Measurements from ENCODE around the gene FADS1.

Gene FADS1

DNA sequence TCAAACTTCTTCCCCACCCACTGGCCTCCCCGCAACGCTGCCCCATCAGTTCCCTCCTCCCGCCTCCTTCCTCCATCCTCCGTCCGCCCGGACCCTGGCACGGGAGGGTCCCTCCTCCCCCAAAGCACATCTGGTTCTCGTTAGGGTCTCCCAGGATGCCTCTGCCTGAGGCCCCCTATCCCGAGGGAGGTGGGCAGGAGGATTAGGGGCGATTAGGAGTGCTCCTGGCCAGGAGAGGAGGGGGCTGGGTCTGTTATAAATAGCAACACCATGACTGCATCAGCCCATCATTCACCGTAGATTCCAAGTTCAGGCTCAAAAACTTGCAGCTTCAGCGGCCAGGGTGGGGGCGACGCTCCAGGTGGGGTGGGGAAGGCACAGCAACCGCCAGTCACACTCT lies 54.0 kb downstream of the FADS1 start:
- no peak for DNase-seq (ENCODE audit: low read depth in 2 of 2)

DNA sequence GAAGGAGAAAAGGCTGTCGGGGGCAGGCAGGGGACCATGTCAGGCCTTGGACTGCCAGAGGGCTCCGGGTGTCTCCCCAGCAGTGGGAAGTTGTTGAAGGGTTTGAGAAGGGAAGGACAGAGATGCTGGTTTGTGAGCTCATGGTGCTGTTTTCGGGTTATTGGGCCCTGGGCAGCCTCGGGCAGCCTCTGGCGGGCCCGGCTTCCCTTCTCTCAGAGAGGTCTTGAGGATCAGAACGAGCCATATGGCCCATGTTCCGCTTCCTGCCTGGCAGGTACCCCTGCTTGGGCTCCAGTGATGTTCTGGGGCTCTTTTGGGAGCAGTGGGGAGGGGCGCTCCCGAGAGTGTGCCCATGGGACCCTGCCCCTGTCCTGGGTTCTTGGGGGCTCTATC lies 54.6 kb downstream of the FADS1 start:
- DNase-seq (ENCODE audit: low read depth in 2 of 2), result no peak

DNA sequence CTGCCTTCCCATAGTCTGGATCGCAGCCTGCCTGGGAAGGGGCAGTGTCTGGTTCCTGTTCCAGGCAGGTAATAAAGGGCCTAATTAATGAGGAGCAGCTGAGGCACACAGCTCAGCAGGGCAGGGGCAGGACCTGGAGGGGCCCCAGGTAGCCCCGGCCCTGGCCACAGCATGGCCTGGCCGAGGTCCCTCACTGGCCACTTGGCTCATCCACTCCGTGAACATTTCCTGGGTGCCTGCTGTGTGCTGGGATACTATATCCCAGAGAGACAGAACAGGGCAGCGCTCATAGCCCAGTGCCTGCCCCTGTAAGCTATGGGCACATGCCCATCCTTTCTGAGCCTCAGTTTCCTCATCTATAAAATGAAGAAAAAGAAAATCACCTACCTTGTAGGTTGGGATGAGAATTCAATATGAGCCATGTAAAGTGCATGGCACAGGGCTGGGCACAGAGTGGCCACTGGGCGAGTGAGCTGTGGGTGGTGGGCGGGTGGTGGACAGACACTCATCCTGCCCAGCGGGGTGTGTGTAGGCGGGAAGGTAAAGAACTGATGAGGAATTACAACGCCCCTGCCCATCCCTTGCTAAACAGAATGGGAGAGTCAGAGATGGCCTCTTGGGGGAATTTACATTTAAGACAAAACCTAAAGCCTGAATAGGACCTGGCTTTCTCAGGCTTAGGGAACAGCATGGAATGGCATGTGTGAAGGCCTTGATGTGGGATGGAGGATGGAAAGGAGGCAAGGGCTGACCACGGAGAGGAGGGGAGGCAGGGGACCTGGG lies 55.2 kb downstream of the FADS1 start:
- DNase-seq (ENCODE audit: low read depth in 2 of 2), result no peak

DNA sequence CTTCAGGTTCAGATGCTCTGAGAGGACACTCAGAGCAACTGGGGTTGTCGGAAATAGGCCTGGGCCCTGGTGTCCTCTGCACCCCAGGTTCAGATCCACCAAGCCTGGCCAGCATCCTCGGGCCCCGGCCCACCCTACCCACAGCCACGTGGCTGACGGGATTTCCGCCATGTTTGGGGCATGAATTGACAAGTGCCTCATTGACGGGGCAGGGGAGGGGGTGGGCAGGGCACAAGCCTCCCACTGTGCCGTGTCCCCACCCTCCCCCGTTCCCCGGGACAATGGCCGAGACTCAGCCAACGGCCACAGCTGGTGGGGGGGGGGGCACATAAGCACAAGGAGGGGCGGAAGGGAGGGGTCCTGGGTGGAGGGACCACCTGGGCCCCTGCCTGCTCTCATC lies 55.9 kb downstream of the FADS1 start:
- no peak for DNase-seq (ENCODE audit: low read depth in 2 of 2)

DNA sequence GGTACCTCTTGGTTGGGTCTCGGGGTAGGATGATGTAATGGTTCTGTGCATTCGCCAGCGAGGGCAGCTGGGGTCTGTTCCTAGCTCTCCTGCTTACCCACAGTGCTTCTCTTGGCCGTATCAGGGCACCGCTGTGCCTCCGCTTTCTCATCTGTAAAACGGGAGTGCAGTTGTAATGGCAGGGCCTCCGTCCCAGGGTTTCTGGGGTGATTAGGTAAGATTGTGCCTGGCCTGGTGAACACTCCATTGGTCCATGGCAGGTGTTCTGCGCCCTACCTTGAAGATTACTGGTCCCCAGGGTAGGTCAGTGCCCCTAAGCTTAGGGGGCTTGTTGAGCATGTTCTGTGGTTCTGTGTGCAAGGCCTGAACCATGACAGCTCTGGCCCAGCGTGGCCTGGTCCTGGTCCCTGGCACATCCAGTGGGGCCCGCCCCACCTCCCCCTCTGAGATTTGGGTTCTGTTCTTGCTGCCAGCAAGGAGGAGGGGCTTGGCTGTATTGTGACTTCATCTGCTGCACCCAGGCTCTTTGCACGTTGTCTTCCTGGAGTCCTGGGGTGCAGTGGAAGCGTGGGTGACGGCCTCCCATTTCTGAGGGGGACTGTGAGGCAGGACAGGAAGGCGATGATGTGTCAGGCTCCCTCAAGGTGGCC lies 59.5 kb downstream of the FADS1 start:
- no peak for DNase-seq (ENCODE audit: low read depth in 2 of 2)

DNA sequence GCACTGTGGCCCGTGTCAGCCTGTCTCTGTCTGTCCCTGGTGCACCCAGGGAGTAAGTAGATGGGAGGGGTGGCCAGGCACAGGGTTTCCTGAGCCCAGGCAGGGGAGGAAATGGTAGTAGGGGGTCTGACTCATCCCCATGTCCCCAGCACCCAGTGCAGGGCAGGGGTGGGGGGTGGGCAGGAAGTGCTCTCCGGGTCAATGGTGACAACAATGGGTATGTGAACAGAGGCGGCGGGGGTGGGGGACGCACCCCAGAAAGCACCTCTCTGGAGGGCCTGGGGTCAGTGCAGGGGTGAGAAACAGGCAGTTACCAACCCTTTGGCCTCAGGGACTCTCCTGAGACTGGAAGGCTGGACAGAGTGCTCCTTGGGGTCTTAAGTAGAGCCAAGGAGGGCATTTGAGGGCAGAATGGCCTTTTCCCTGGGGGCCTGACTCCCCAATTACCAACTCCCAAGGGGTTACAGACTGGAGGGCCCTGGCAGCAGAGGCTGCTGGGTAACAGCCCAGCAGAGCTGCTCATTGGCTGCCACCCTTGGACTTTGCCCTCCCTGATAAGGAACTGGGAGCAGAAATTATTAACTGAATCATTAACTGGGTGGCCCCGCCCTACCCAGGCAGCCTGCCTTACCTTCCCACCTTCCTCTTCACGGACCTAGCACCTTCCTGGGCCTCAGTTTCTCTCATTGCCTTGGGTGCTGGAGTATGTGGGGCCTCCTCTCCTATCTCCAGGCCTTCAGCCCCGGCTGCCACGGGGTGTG lies 60.2 kb downstream of the FADS1 start:
- DNase-seq (ENCODE audit: low read depth in 2 of 2), result no peak

DNA sequence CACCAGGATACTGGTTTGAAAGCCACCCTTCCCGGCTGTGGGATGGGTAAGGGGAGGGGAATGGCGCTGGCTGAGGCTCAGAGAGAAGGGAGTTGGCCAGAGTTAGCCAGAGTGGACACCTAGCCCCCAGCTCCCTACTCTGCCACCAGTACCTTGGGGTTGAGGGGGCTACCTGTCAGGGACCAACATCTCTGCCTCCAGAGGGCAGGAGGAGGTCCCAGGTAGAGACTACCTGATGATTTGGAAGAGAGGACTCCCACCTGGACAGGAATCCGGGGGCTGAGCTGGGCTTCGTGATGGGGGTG lies 60.7 kb downstream of the FADS1 start:
- no peak for DNase-seq (ENCODE audit: low read depth in 2 of 2)

DNA sequence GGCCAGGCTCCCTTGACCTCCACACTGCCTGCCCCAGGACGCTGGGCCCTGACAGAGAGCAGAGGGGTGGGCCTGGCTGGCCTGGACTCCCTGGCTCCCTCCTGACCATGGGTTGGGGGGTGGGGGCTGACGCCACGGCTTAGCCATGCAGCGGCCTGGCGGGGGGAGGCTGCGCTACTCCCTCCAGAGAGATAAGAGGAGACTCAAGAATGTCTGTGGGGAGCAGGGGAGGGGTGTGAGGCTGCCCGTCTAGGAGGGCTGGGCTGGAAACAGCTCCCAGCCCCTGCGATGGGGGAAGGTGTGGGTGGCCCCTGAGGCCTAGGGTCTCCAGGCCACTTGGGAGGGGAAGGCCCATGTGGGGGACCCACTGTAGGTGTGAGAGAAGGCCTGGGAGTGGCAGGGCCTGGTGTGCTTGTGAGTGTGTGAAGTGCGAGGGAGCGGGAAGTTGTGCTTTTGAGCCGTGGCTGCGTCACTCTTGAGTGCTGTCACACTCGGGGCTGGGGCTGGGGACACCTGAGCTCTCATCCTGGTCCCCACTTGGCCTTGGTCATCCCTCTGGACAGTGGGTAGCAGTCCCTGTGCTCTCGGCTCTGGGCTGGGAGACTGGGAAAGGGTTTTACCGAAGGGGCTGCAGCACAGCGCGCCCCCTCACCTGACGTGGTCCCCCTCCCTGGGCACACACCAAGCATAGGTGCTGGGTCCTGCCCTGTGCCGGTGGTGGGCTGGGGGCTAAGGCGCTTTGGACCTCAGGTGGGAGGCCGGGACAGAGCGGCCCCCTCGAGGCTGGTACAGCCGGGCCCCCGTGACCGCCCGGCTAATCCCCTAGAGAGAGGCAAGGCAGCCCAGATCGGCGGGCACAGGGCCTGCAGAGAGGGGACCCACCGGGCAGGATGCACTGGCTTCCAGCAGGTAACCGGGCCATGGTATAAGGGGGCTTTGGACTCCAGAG lies 62.0 kb downstream of the FADS1 start:
- no peak for DNase-seq (ENCODE audit: low read depth in 2 of 2)

DNA sequence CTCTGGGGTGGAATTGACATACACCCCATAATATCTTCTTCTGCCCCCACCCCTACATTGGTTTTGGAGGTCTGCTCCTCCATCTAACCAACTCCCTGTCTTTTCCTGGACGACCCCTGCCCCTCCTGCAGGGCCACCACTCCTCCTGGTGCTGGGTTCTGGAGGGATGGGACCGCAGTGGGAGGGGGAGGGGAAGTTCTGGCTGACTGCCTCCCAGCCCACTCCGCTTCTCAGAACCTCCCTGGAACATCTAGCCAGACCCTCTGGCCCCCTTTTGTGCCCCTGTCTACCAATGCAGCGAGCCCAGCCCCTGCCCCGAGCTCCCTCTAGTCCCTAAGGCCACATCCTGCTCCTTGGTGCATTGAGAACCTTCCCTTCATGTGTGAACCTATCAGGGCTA lies 63.1 kb downstream of the FADS1 start:
- no peak for DNase-seq (ENCODE audit: low read depth in 2 of 2)

DNA sequence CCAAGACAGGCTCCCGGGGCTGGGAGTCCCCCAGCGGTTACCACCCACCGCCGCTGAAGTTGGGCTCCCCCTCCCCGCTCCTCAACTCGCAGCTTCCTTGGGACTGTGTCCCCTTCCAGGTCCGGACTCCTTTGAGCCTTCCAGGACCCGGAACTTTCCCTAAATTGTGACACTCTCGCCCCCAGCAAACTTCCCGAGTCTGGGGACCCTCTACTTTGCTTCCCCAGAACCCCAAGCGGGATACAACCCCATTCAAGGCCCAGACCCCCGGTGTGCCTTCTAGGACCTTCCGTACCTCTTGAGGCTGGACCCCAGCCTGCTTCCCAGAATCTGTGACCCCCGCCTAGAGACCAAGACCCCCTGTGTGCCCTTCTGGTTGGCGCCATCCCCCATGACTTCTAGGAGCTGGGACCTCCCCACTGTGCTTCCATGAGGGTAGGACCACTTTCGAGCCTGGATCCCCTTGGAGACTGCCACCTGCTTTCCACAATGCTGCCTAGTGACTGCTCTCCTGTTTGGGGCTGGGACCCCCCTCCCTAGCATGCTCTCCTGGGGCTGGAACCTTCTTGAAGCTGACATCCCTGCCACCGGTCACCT lies 63.8 kb downstream of the FADS1 start:
- no peak for DNase-seq (ENCODE audit: low read depth in 2 of 2)

DNA sequence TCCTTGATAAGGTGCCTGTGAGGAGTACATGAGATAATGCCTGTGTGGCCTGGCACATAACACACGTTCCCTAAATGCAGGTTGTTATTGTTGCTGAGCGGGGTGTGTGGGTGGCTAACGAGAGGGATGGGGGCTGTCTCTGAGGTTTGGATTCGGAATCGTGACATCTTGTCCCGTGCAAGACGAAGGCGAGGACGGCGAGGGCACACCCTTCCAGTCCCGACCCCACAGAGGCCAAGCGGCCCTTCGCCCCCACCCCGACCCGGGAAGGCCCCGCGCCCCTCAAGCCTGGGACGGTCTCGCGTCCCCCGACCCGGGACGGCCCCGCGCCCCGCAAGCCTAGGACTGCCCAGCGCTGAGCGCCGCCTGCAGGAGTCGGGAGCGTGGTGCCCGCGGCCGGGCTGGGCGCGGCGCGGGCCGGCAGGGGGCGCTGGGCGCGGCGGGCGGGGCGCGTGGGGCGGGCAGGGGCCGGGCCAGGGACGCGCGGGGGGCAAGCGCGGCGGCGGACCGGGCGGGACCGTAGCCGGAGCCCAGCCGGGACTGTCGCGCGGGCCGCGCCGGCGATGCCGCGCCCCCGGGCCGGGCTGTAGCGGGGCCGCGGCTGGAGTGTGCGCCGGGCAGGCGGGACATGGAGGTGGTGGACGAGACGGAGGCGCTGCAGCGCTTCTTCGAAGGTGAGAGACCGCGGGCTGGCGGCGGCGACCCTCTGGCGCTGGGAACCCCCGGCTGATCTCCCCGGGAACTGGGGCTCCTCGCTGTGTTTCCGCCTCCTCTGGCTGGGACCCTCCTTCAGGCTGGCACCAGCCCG lies 64.5 kb downstream of the FADS1 start, which contains the start of gene MYRF:
TSS of gene MYRF (plus strand) at position 520 of the 808 bp plus-strand sequence. CDS start at position 629, 109 bp downstream.
- DNase-seq (ENCODE audit: low read depth in 2 of 2), result peak; percentile 10 to 46

DNA sequence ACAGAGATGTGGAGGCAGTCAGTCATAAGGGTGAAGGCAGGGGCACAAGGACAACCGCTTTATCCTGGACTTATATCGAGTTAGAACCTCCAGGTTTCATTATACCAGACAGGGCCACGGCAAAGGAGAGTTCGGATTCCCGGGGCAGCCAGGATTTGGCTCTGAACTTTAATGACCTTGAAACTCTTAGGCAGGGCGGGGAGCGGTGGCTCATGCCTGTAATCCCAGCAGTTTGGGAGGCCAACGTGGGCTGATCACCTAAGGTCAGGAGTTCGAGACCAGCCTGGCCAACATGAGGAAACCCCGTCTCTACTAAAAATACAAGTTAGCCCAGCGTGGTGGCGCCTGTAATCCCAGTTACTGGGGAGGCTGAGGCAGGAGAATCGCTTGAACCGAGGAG lies 65.4 kb downstream of the FADS1 start:
- DNase-seq (ENCODE audit: low read depth in 2 of 2), result no peak

DNA sequence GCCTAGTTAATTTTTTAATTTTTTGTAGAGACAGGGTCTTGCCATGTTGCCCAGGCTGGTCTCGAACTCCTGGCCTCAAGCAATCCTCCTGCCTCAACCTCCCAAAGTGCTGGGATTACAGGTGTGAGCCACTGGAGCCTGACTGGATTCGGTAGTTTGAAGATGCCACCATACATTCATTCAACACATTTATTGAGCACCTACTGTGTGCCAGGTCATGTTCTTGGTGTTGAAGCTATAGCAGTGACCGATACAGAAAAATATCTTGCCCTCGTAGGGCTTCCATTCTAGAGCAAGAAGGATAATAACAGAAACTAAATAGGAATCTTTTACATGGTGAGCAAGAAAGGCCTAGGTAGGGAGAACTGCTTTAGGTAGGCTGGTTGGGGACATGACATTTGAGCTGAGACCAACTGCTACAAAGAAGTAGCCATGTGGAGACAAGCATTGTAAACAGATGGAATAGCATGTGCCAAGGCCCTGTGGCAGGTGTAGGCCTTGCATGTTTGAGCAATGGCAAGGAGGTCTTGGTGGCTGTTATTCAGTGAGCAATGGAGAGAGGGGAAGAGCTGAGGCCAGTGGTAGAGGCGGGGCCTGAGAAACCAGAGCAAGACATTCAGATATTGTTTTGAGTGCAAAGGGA lies 66.1 kb downstream of the FADS1 start:
- no peak for DNase-seq (ENCODE audit: low read depth in 2 of 2)

Data from stimulated activated CD4-positive, alpha-beta T cell treated with anti-CD3 and anti-CD28 coated beads, Interleukin-1b, Interleukin-23, amount 100 ng/mL, for 1 hour (primary cell).